CD8-positive, alpha-beta memory T cell (primary cell): ENCODE results near the gene ABCA1. TPM values are rescaled to one million over a fixed set of nuclear protein-coding genes. Genes with fewer than 3 reads are reported as not detected.
"Not testable (repeated sequence)": the region's sequence is repeated elsewhere in the genome, so short reads cannot be mapped to it uniquely, and the experiment has no call there.

Experiments used
- CTCF ChIA-PET: fragments of 350-600 bp; sonication (Branson Sonifier 250); formaldehyde crosslinking; loops from one replicate; lab custom pipeline; 2021; ENCODE audit warnings: antibody characterized with exemption; lab: Charles Lee
- POLR2A ChIA-PET: fragments of 350-600 bp; sonication (Branson Sonifier 250); formaldehyde crosslinking; loops from one replicate; lab custom pipeline; 2021; ENCODE audit warnings: antibody characterized with exemption; lab: Charles Lee
- DNase-seq, 5 donors: peaks; one replicate each; pipeline versions ENCODE4 v3.0.0 to v3.0.0-alpha.2; 2020 to 2022; ENCODE audit warnings: mixed read lengths in 1 of 5
- H3K27ac ChIP-seq: one replicate; pipeline ENCODE4 v1.7.0; 2013; ENCODE audit warnings: low read depth, mild to moderate bottlenecking, low read length, moderate library complexity
- H3K27me3 ChIP-seq: 2 replicates; pipeline ENCODE4 v1.7.0; 2013; ENCODE audit warnings: low read length, mild to moderate bottlenecking; ENCODE audit not compliant: insufficient read depth, poor library complexity, severe bottlenecking
- H3K36me3 ChIP-seq: 2 replicates; pipeline ENCODE4 v1.7.0; 2013; ENCODE audit warnings: mild to moderate bottlenecking, low read length, moderate library complexity; ENCODE audit not compliant: insufficient read depth
- H3K4me1 ChIP-seq: 2 replicates; pipeline ENCODE4 v1.7.0; 2013; ENCODE audit warnings: mild to moderate bottlenecking, low read length, moderate library complexity; ENCODE audit not compliant: insufficient read depth
- H3K4me3 ChIP-seq: 2 replicates; pipeline ENCODE4 v1.7.0; 2013; ENCODE audit warnings: mild to moderate bottlenecking, low read length
- H3K9me3 ChIP-seq: 2 replicates; pipeline ENCODE4 v1.7.0; 2013; ENCODE audit warnings: mild to moderate bottlenecking, low read length
- H3K27ac Mint-ChIP-seq, 8 donors: one replicate each; pipeline ENCODE4 v1.8.0; 2020 to 2021; ENCODE audit warnings: mixed read lengths in 8 of 8, mild to moderate bottlenecking in 6 of 8, inconsistent platforms in 3 of 8, moderate library complexity in 3 of 8
- H3K27me3 Mint-ChIP-seq, 2 donors: one replicate each; pipeline ENCODE4 v1.8.0; 2020 to 2021; ENCODE audit warnings: mixed read lengths in 2 of 2, mild to moderate bottlenecking in 1 of 2, moderate library complexity in 1 of 2
- H3K36me3 Mint-ChIP-seq, 3 donors: one replicate each; pipeline ENCODE4 v1.8.0; 2020 to 2021; ENCODE audit warnings: mixed read lengths in 3 of 3, inconsistent platforms in 1 of 3, mild to moderate bottlenecking in 1 of 3
- H3K4me1 Mint-ChIP-seq, 3 donors: one replicate each; pipeline ENCODE4 v1.8.0; 2020 to 2021; ENCODE audit warnings: mixed read lengths in 3 of 3, inconsistent platforms in 1 of 3, mild to moderate bottlenecking in 1 of 3
- H3K4me3 Mint-ChIP-seq, 7 donors: one replicate each; pipeline ENCODE4 v1.8.0; 2020 to 2021; ENCODE audit warnings: mixed read lengths in 7 of 7, mild to moderate bottlenecking in 6 of 7, moderate library complexity in 4 of 7, inconsistent platforms in 2 of 7
- H3K9me3 Mint-ChIP-seq, 5 donors: one replicate each; pipeline ENCODE4 v1.8.0; 2020 to 2022; ENCODE audit warnings: mixed read lengths in 5 of 5, mild to moderate bottlenecking in 3 of 5, moderate library complexity in 2 of 5, inconsistent platforms in 1 of 5
- polyA plus RNA-seq: library from polyadenylated mRNA; unstranded; fragments of 300-500 nt; fragmentation: Illumina TruSeq; gene quantifications from one replicate; pipeline ENCODE4 v1.2.3, GENCODE V29; 2021
- total RNA-seq, 2 experiments: library from RNA; stranded (reverse); gene quantifications; one replicate each; pipeline ENCODE4 v1.2.3, GENCODE V29; 2021

The ABCA1 gene
- total and polyA plus RNA-seq, 3 experiments from 2014 or later, result 0.83 to 0.89 TPM; not detected in 1

- H3K9me3 Mint-ChIP-seq, result peaks cover 0 to 2% (median 0%) of the 10 kb centered on the region in 5 donors
- peaks cover 10 to 30% of the 10 kb centered on the region in 2 donors for H3K27me3 Mint-ChIP-seq
- H3K4me1 ChIP-seq, result peaks cover 9% of the 10 kb centered on the region
- H3K27ac Mint-ChIP-seq, result no peak overlapping the region
- peaks cover 7 to 24% (median 14%) of the 10 kb centered on the region in 3 donors for H3K4me1 Mint-ChIP-seq
- no peaks in the 10 kb centered on the region for H3K9me3 ChIP-seq
- H3K36me3 Mint-ChIP-seq, result no peaks in the 10 kb centered on the region
- ChIA-PET POLR2A (no interaction called here), CTCF (no interaction called here)
- no peaks in the 10 kb centered on the region for H3K27me3 ChIP-seq
- no peak overlapping the region for H3K27ac ChIP-seq
- H3K4me3 Mint-ChIP-seq, result no peak overlapping the region
- H3K4me3 ChIP-seq, result no peak overlapping the region
- no peaks in the 10 kb centered on the region for H3K36me3 ChIP-seq
- no peak for DNase-seq
Measured at GRCh38 chr9:104958751-104959150, 30.8 kb upstream of the ABCA1 start.

- H3K4me1 ChIP-seq, H3K27ac ChIP-seq, H3K27me3 ChIP-seq, CTCF ChIA-PET, DNase-seq, H3K4me3 Mint-ChIP-seq, H3K36me3 ChIP-seq, H3K9me3 Mint-ChIP-seq, H3K9me3 ChIP-seq, H3K36me3 Mint-ChIP-seq, H3K27ac Mint-ChIP-seq, POLR2A ChIA-PET, H3K4me3 ChIP-seq: not testable (repeated sequence)
- Mint-ChIP-seq H3K4me1 (peaks cover 7 to 24% (median 14%) of the 10 kb centered on the region in 3 donors), H3K27me3 (peaks cover 10 to 27% of the 10 kb centered on the region in 2 donors)
Measured at GRCh38 chr9:104958006-104958405, 30.1 kb upstream of the ABCA1 start.

- no peaks in the 10 kb centered on the region for H3K36me3 ChIP-seq
- no peaks in the 10 kb centered on the region for H3K36me3 Mint-ChIP-seq
- H3K4me3 ChIP-seq, result no peak overlapping the region
- POLR2A ChIA-PET, result no interaction called here
- H3K27ac ChIP-seq, result no peak overlapping the region
- peaks cover 0 to 3% of the 10 kb centered on the region in 2 donors for H3K27me3 Mint-ChIP-seq
- CTCF ChIA-PET, result no interaction called here
- no peaks in the 10 kb centered on the region for H3K4me1 Mint-ChIP-seq
- no peak for DNase-seq
- H3K27ac Mint-ChIP-seq, result no peak overlapping the region
- no peaks in the 10 kb centered on the region for H3K27me3 ChIP-seq
- no peaks in the 10 kb centered on the region for H3K4me1 ChIP-seq
- H3K9me3 Mint-ChIP-seq, result no peaks in the 10 kb centered on the region
- H3K4me3 Mint-ChIP-seq, result no peak overlapping the region
- no peaks in the 10 kb centered on the region for H3K9me3 ChIP-seq
Measured at GRCh38 chr9:104951487-104951886, 23.5 kb upstream of the ABCA1 start.

- no peak overlapping the region for H3K27ac Mint-ChIP-seq
- Histone ChIP-seq H3K27me3 (no peaks in the 10 kb centered on the region), H3K4me3 (no peak overlapping the region), H3K4me1 (no peaks in the 10 kb centered on the region), H3K36me3 (no peaks in the 10 kb centered on the region), H3K27ac (no peak overlapping the region), H3K9me3 (no peaks in the 10 kb centered on the region)
- H3K4me1 Mint-ChIP-seq, result no peaks in the 10 kb centered on the region
- ChIA-PET POLR2A (no interaction called here), CTCF (no interaction called here)
- DNase-seq, result no peak
- H3K9me3 Mint-ChIP-seq, result no peaks in the 10 kb centered on the region
- H3K27me3 Mint-ChIP-seq, result peaks cover 0 to 5% of the 10 kb centered on the region in 2 donors
- no peaks in the 10 kb centered on the region for H3K36me3 Mint-ChIP-seq
- H3K4me3 Mint-ChIP-seq, result no peak overlapping the region
Measured at GRCh38 chr9:104950838-104951237, 22.9 kb upstream of the ABCA1 start.

GRCh38 chr9:104948277-104948676 lies 20.3 kb upstream of the ABCA1 start:
- Mint-ChIP-seq H3K9me3 (no peaks in the 10 kb centered on the region), H3K4me1 (no peaks in the 10 kb centered on the region), H3K27me3 (peaks cover 0 to 7% of the 10 kb centered on the region in 2 donors), H3K4me3 (no peak overlapping the region), H3K36me3 (no peaks in the 10 kb centered on the region), H3K27ac (no peak overlapping the region)
- POLR2A ChIA-PET, result no interaction called here
- Histone ChIP-seq H3K4me3 (no peak overlapping the region), H3K27me3 (no peaks in the 10 kb centered on the region), H3K4me1 (no peaks in the 10 kb centered on the region), H3K9me3 (no peaks in the 10 kb centered on the region), H3K36me3 (no peaks in the 10 kb centered on the region), H3K27ac (no peak overlapping the region)
- no peak for DNase-seq
- CTCF ChIA-PET, result interaction anchor here (0.6 kb wide), 1 partner anchor 286 kb away, joined by 3 read pairs; no protein-coding TSS in a partner anchor

GRCh38 chr9:104944871-104945270 lies 16.9 kb upstream of the ABCA1 start:
- POLR2A ChIA-PET, result no interaction called here
- Mint-ChIP-seq H3K4me1 (no peaks in the 10 kb centered on the region), H3K27ac (no peak overlapping the region), H3K27me3 (peaks cover 0 to 7% of the 10 kb centered on the region in 2 donors), H3K36me3 (no peaks in the 10 kb centered on the region), H3K9me3 (no peaks in the 10 kb centered on the region), H3K4me3 (no peak overlapping the region)
- Histone ChIP-seq H3K4me1 (no peaks in the 10 kb centered on the region), H3K27ac (no peak overlapping the region), H3K4me3 (no peak overlapping the region), H3K36me3 (no peaks in the 10 kb centered on the region), H3K27me3 (no peaks in the 10 kb centered on the region), H3K9me3 (no peaks in the 10 kb centered on the region)
- CTCF ChIA-PET, result no interaction called here
- DNase-seq, result no peak

- ChIA-PET POLR2A (no interaction called here), CTCF (no interaction called here)
- Mint-ChIP-seq H3K4me3 (no peak overlapping the region), H3K9me3 (no peaks in the 10 kb centered on the region), H3K27me3 (peaks cover 0 to 7% of the 10 kb centered on the region in 2 donors), H3K36me3 (no peaks in the 10 kb centered on the region), H3K27ac (no peak overlapping the region), H3K4me1 (no peaks in the 10 kb centered on the region)
- Histone ChIP-seq H3K36me3 (no peaks in the 10 kb centered on the region), H3K27me3 (no peaks in the 10 kb centered on the region), H3K9me3 (no peaks in the 10 kb centered on the region), H3K27ac (no peak overlapping the region), H3K4me1 (no peaks in the 10 kb centered on the region), H3K4me3 (no peak overlapping the region)
- no peak for DNase-seq
Measured at GRCh38 chr9:104944356-104944755, 16.4 kb upstream of the ABCA1 start.

GRCh38 chr9:104941597-104941996 lies 13.6 kb upstream of the ABCA1 start:
- Mint-ChIP-seq H3K9me3 (no peaks in the 10 kb centered on the region), H3K27ac (no peak overlapping the region), H3K36me3 (no peaks in the 10 kb centered on the region), H3K27me3 (peaks cover 0 to 4% of the 10 kb centered on the region in 2 donors), H3K4me1 (no peaks in the 10 kb centered on the region), H3K4me3 (no peak overlapping the region)
- Histone ChIP-seq H3K27me3 (no peaks in the 10 kb centered on the region), H3K4me1 (no peaks in the 10 kb centered on the region), H3K36me3 (no peaks in the 10 kb centered on the region), H3K4me3 (no peak overlapping the region), H3K9me3 (no peaks in the 10 kb centered on the region), H3K27ac (no peak overlapping the region)
- DNase-seq, result no peak
- POLR2A ChIA-PET, result no interaction called here
- CTCF ChIA-PET, result no interaction called here

- Histone ChIP-seq H3K4me1 (no peaks in the 10 kb centered on the region), H3K4me3 (no peak overlapping the region), H3K9me3 (no peaks in the 10 kb centered on the region), H3K27ac (no peak overlapping the region), H3K36me3 (no peaks in the 10 kb centered on the region), H3K27me3 (no peaks in the 10 kb centered on the region)
- CTCF ChIA-PET, result no interaction called here
- H3K9me3 Mint-ChIP-seq, result no peaks in the 10 kb centered on the region
- H3K4me3 Mint-ChIP-seq, result no peak overlapping the region
- H3K27ac Mint-ChIP-seq, result no peak overlapping the region
- H3K27me3 Mint-ChIP-seq, result no peaks in the 10 kb centered on the region
- DNase-seq, result no peak
- peaks cover 0 to 3% (median 0%) of the 10 kb centered on the region in 3 donors for H3K4me1 Mint-ChIP-seq
- H3K36me3 Mint-ChIP-seq, result no peaks in the 10 kb centered on the region
- POLR2A ChIA-PET, result no interaction called here
Measured at GRCh38 chr9:104936291-104936690, 8.3 kb upstream of the ABCA1 start.
